ENCODE data around the gene GTPBP2. TPM values are rescaled to one million over a fixed set of nuclear protein-coding genes. Genes with fewer than 3 reads are reported as not detected.

GTPBP2 gene
- total RNA-seq, 1 experiment from 2014 or later = 44.2 TPM

GRCh38 chr6:43624786-43625288 is 4.2 kb downstream of the GTPBP2 start:
- Histone ChIP-seq H3K36me3 (ENCODE audit: control insufficient read depth, insufficient read depth, low read length) (peaks cover 3% of the 10 kb centered on the region), H3K9me3 (no peaks in the 10 kb centered on the region), H3K27me3 (replicated peaks; ENCODE audit: control insufficient read depth, insufficient read depth, low read length) (no peaks in the 10 kb centered on the region), H3K4me1 (no peaks in the 10 kb centered on the region), H3K4me3 (ENCODE audit: low read depth, low read length) (no peak overlapping the region)
- Mint-ChIP-seq H3K4me3 (ENCODE audit: unreplicated experiment) (no peak overlapping the region), H3K27me3 (ENCODE audit: insufficient read depth, unreplicated experiment) (no peaks in the 10 kb centered on the region), H3K9me3 (ENCODE audit: unreplicated experiment) (no peaks in the 10 kb centered on the region), H3K27ac (ENCODE audit: unreplicated experiment) (no peak overlapping the region), H3K36me3 (ENCODE audit: insufficient read depth, unreplicated experiment) (peaks cover 39% of the 10 kb centered on the region), H3K4me1 (ENCODE audit: low read depth, unreplicated experiment) (peaks cover 12% of the 10 kb centered on the region)
- TF ChIP-seq, protein P1, sequence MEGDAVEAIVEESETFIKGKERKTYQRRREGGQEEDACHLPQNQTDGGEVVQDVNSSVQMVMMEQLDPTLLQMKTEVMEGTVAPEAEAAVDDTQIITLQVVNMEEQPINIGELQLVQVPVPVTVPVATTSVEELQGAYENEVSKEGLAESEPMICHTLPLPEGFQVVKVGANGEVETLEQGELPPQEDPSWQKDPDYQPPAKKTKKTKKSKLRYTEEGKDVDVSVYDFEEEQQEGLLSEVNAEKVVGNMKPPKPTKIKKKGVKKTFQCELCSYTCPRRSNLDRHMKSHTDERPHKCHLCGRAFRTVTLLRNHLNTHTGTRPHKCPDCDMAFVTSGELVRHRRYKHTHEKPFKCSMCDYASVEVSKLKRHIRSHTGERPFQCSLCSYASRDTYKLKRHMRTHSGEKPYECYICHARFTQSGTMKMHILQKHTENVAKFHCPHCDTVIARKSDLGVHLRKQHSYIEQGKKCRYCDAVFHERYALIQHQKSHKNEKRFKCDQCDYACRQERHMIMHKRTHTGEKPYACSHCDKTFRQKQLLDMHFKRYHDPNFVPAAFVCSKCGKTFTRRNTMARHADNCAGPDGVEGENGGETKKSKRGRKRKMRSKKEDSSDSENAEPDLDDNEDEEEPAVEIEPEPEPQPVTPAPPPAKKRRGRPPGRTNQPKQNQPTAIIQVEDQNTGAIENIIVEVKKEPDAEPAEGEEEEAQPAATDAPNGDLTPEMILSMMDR (IDR thresholded peaks at IDR 0.05; ENCODE audit: insufficient read depth in 1 of 2, low read depth in 1 of 2, low read length in 1 of 2, severe bottlenecking in 1 of 2, unreplicated experiment in 1 of 2) = no peak
- DNase-seq = no peak
- no TSS peak for BruUV-seq (replicated peaks)
- ChIA-PET POLR2A (no interaction called here), CTCF (no interaction called here)
- intact Hi-C loops (cut with micrococcal nuclease; ENCODE audit: unreplicated experiment) = no loop called here

DNA sequence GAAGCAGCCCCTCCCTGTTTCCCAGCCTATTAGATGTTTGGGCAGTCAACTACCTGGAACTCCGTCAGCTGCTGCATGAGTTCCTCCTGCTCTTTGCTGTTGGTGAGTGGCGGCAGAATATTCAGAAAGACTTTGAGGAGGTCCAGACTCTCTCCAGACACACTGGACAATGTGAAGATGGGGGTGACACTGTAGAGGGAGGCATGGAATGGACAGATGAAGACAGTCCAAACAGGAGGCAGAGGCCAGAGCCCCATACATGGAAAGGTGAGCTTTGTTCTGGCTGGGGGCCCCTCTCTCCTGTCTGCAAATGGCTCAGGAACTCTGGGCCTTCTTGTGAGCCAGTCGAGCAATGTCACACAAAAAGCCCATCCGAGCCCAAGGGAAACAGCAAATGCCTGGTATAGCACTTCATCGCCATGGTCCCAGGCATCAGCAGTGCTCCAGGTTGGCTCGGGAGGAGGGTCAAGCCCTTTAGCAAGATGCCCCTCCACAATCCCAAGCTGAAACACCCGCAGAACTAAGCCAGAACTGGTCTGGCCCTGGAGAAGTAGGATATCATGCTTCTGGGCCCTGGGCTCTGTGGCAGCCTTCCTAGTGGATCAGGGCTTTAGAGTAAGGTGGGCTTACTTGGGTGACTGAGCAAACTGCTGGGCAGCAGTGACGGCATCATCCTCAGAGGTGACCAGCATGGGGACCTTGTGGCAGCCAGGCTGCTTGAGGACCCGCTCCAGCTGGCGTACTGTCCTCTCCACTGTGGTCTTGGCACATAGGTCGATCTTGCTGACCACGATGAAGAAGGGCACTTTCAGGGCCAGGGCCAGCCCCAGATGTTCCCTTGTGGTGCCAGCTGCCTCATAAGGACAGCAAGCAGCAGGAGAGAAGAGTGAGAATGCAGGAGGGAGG is 4.9 kb downstream of the GTPBP2 start:
- ChIA-PET CTCF (no interaction called here), POLR2A (no interaction called here)
- no peaks in the 10 kb centered on the region for H3K27me3 Mint-ChIP-seq (ENCODE audit: insufficient read depth, unreplicated experiment)
- no peak overlapping the region for H3K27ac Mint-ChIP-seq (ENCODE audit: unreplicated experiment)
- H3K27me3 ChIP-seq (replicated peaks; ENCODE audit: control insufficient read depth, insufficient read depth, low read length) = no peaks in the 10 kb centered on the region
- no peak overlapping the region for H3K4me3 ChIP-seq (ENCODE audit: low read depth, low read length)
- no peaks in the 10 kb centered on the region for H3K4me1 ChIP-seq
- peaks cover 3% of the 10 kb centered on the region for H3K36me3 ChIP-seq (ENCODE audit: control insufficient read depth, insufficient read depth, low read length)
- TF ChIP-seq, protein P1 (IDR thresholded peaks at IDR 0.05; ENCODE audit: insufficient read depth in 1 of 2, low read depth in 1 of 2, low read length in 1 of 2, severe bottlenecking in 1 of 2, unreplicated experiment in 1 of 2) = no peak
- peaks cover 12% of the 10 kb centered on the region for H3K4me1 Mint-ChIP-seq (ENCODE audit: low read depth, unreplicated experiment)
- DNase-seq = no peak
- H3K9me3 ChIP-seq = no peaks in the 10 kb centered on the region
- no peak overlapping the region for H3K4me3 Mint-ChIP-seq (ENCODE audit: unreplicated experiment)
- no peaks in the 10 kb centered on the region for H3K9me3 Mint-ChIP-seq (ENCODE audit: unreplicated experiment)
- no TSS peak for BruUV-seq (replicated peaks)
- intact Hi-C loops (cut with micrococcal nuclease; ENCODE audit: unreplicated experiment) = no loop called here
- H3K36me3 Mint-ChIP-seq (ENCODE audit: insufficient read depth, unreplicated experiment) = peaks cover 32% of the 10 kb centered on the region

- DNase-seq = no peak
- H3K27me3 Mint-ChIP-seq (ENCODE audit: insufficient read depth, unreplicated experiment) = no peaks in the 10 kb centered on the region
- H3K4me1 Mint-ChIP-seq (ENCODE audit: low read depth, unreplicated experiment) = peaks cover 8% of the 10 kb centered on the region
- no peak overlapping the region for H3K4me3 Mint-ChIP-seq (ENCODE audit: unreplicated experiment)
- TF ChIP-seq, protein P1 (IDR thresholded peaks at IDR 0.05; ENCODE audit: insufficient read depth in 1 of 2, low read depth in 1 of 2, low read length in 1 of 2, severe bottlenecking in 1 of 2, unreplicated experiment in 1 of 2) = no peak
- intact Hi-C loops (cut with micrococcal nuclease; ENCODE audit: unreplicated experiment) = no loop called here
- no peak overlapping the region for H3K27ac Mint-ChIP-seq (ENCODE audit: unreplicated experiment)
- H3K36me3 Mint-ChIP-seq (ENCODE audit: insufficient read depth, unreplicated experiment) = peaks cover 34% of the 10 kb centered on the region
- no TSS peak for BruUV-seq (replicated peaks)
- ChIA-PET POLR2A (no interaction called here), CTCF (no interaction called here)
- no peaks in the 10 kb centered on the region for H3K4me1 ChIP-seq
- H3K36me3 ChIP-seq (ENCODE audit: control insufficient read depth, insufficient read depth, low read length) = peaks cover 3% of the 10 kb centered on the region
- no peaks in the 10 kb centered on the region for H3K27me3 ChIP-seq (replicated peaks; ENCODE audit: control insufficient read depth, insufficient read depth, low read length)
- no peak overlapping the region for H3K4me3 ChIP-seq (ENCODE audit: low read depth, low read length)
- H3K9me3 Mint-ChIP-seq (ENCODE audit: unreplicated experiment) = no peaks in the 10 kb centered on the region
- no peaks in the 10 kb centered on the region for H3K9me3 ChIP-seq
Measured at GRCh38 chr6:43622541-43622940, 6.5 kb downstream of the GTPBP2 start.
